BLaER1 (cell line): ENCODE results near the gene COL27A1.
A peak's percentile ranks its signal among the peaks of the same experiment; 100 is the strongest.

Source experiments
- H3K27ac ChIP-seq: shearing (Covaris generic); formaldehyde crosslinking; 2 replicates; pipeline ENCODE4 v1.8.1; 2022
- H3K27me3 ChIP-seq: shearing (Covaris generic); formaldehyde crosslinking; 2 replicates; pipeline ENCODE4 v1.8.1; 2022
- H3K36me3 ChIP-seq: shearing (Covaris generic); formaldehyde crosslinking; 2 replicates; pipeline ENCODE4 v1.8.1; 2022
- H3K4me1 ChIP-seq: shearing (Covaris generic); formaldehyde crosslinking; 2 replicates; pipeline ENCODE4 v1.8.1; 2022
- H3K4me2 ChIP-seq: shearing (Covaris generic); formaldehyde crosslinking; 2 replicates; pipeline ENCODE4 v1.8.1; 2022
- H3K4me3 ChIP-seq: shearing (Covaris generic); formaldehyde crosslinking; 2 replicates; pipeline ENCODE4 v1.8.1; 2022
- H3K9ac ChIP-seq: shearing (Covaris generic); formaldehyde crosslinking; 2 replicates; pipeline ENCODE4 v1.8.1; 2022
- H3K9me3 ChIP-seq: shearing (Covaris generic); formaldehyde crosslinking; 2 replicates; pipeline ENCODE4 v1.8.1; 2022
- H4K20me1 ChIP-seq: shearing (Covaris generic); formaldehyde crosslinking; 2 replicates; pipeline ENCODE4 v1.8.1; 2022
- Cebpa-rat ChIP-seq: shearing (Covaris generic); IDR thresholded peaks from 2 replicates; pipeline ENCODE4 v1.8.1; 2022

COL27A1 gene

DNA sequence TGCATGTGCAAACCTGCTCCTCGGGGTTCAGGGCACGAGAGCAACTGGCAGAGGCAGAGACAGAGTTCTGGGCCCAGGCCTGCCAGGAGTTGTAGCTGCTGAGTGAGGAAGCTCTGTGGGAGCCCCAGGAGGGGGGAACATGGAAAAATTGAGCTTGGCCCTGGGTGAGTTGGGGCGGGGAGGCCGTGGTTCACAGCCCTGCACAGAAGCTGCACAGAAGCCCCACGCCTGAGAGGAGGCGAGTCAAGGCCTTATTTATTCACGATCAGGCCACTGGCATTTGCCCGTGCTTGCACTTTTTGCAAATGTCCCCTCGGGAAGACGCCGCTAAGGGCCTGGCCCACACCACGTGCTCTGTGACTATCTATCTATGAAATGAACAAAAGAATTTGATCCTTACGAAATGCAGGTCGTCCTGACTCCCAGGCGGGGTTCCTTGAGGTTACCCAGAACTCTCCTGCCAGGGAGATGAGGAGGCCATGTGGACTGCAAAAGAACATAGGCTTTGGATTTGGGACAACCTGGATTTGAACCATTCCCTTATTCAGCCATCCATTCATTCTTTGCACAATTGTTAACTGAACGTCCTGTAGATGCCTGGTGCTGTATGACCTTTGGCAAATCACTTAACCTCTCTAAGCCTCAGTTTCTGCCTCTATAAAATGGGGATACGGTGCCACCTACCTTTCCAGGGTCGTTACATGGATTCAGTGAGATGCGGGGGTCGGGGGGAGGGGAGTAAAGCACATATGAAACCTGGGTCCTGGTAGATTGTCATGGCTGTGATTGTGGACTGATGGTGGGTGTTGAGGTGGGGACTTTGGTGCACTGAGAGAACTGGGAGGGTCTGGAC, 17.9 kb downstream of the COL27A1 start:
- H4K20me1 ChIP-seq = peaks cover 20% of the 10 kb centered on the region
- peak overlapping the region; percentile 73 for H3K27ac ChIP-seq
- H3K27me3 ChIP-seq = no peaks in the 10 kb centered on the region
- no peak overlapping the region for H3K4me3 ChIP-seq
- H3K9me3 ChIP-seq = no peaks in the 10 kb centered on the region
- H3K4me1 ChIP-seq = peaks cover 83% of the 10 kb centered on the region
- H3K36me3 ChIP-seq = peaks cover 52% of the 10 kb centered on the region
- H3K4me2 ChIP-seq = peak overlapping the region; percentile 93
- no peak for TF ChIP-seq Cebpa-rat
- peak overlapping the region; percentile 26 for H3K9ac ChIP-seq

DNA sequence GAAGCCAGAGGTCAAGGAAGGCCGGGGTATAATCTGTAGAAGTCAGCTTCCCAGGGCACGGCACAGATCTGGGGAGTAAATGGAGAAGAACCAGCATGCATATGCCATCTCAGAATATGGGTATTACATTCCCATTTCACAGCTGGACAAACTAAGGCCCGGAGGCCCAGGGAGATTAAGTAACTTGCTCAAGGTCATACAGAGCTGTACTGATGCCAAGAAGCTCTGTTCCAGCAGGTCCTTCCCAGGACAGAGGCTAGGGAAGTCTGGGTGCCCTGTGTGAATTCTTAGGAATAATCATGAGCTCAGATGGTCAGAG, 19.2 kb downstream of the COL27A1 start:
- peaks cover 83% of the 10 kb centered on the region for H3K4me1 ChIP-seq
- peak overlapping the region; percentile 83; the same call in 1 of the 2 replicates for H3K27ac ChIP-seq
- peaks cover 39% of the 10 kb centered on the region for H3K36me3 ChIP-seq
- H3K4me2 ChIP-seq = peak overlapping the region; percentile 93
- H3K9me3 ChIP-seq = no peaks in the 10 kb centered on the region
- no peak for TF ChIP-seq Cebpa-rat
- H4K20me1 ChIP-seq = peaks cover 9% of the 10 kb centered on the region; the same call in 1 of the 2 replicates
- H3K4me3 ChIP-seq = no peak overlapping the region
- no peaks in the 10 kb centered on the region for H3K27me3 ChIP-seq
- no peak overlapping the region for H3K9ac ChIP-seq

DNA sequence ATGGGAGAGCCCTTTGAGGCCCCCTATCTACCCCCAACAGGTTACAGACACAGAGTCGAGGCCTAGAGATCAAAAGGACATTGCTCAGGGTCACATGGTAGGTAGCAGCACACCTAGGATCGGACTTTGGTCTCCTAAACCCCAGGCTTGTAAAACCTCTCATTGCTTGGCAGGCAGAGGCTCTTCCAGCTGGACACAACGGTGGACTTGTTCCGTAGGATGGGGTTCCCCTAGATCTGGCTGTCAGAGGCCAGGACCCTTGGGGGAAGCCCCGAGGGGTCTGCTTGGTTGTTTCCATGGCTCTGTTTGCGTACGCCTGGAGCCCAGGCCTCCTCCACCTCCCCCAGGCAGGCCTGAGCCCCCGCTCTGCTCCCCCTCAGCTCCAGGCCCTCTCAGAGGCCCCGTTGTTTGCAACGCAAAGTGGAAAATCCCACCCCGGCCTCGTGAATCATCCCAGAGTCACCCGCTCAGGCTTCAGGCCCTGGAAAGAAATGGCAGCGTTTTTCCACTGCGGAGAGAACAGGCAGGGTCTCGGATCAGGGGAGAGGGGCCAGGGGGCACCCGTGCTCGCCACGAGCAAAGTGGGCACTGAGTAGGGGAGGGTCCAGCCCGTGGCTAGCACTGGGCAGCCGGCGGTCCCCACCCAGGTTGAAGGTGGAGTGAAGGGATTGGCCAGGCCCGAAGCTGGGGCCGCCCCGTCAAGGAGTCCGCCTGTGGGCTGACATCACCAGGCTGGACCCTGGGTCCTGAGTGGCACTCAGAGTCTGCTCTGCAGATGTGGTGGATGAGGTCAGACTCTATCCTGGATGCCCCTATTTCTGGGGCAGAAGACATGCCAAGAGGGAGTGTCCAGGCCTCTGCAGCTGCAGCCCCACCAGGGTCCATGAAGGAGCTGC, 19.8 kb downstream of the COL27A1 start:
- H3K4me2 ChIP-seq = peak overlapping the region; percentile 93
- peak overlapping the region; percentile 35; the same call in 1 of the 2 replicates for H3K9ac ChIP-seq
- no peak overlapping the region for H3K4me3 ChIP-seq
- H3K27ac ChIP-seq = peak overlapping the region; percentile 83
- no peak for TF ChIP-seq Cebpa-rat
- H3K27me3 ChIP-seq = no peaks in the 10 kb centered on the region
- peaks cover 33% of the 10 kb centered on the region for H3K36me3 ChIP-seq
- no peaks in the 10 kb centered on the region for H3K9me3 ChIP-seq
- peaks cover 88% of the 10 kb centered on the region for H3K4me1 ChIP-seq
- peaks cover 7% of the 10 kb centered on the region; the same call in 1 of the 2 replicates for H4K20me1 ChIP-seq

- Histone ChIP-seq H3K4me1 (peaks cover 100% of the 10 kb centered on the region), H3K9me3 (no peaks in the 10 kb centered on the region), H3K36me3 (peaks cover 24% of the 10 kb centered on the region), H3K4me2 (peak overlapping the region; percentile 93), H3K27me3 (no peaks in the 10 kb centered on the region), H3K4me3 (no peak overlapping the region), H3K27ac (peak overlapping the region; percentile 83), H4K20me1 (peaks cover 18% of the 10 kb centered on the region; the same call in 1 of the 2 replicates), H3K9ac (peak overlapping the region; percentile 61; the same call in 1 of the 2 replicates)
- TF ChIP-seq Cebpa-rat = no peak
These were observed 21.4 kb downstream of the COL27A1 start for GRCh38 chr9:114176624-114177291.

GRCh38 chr9:114177423-114178064, 22.2 kb downstream of the COL27A1 start:
- Histone ChIP-seq H3K4me3 (peak overlapping the region; percentile 54), H4K20me1 (peaks cover 18% of the 10 kb centered on the region; the same call in 1 of the 2 replicates), H3K36me3 (peaks cover 25% of the 10 kb centered on the region), H3K4me2 (peak overlapping the region; percentile 93), H3K9me3 (no peaks in the 10 kb centered on the region), H3K4me1 (peaks cover 92% of the 10 kb centered on the region), H3K27me3 (no peaks in the 10 kb centered on the region), H3K9ac (peak overlapping the region; percentile 61), H3K27ac (peak overlapping the region; percentile 83)
- no peak for TF ChIP-seq Cebpa-rat

DNA sequence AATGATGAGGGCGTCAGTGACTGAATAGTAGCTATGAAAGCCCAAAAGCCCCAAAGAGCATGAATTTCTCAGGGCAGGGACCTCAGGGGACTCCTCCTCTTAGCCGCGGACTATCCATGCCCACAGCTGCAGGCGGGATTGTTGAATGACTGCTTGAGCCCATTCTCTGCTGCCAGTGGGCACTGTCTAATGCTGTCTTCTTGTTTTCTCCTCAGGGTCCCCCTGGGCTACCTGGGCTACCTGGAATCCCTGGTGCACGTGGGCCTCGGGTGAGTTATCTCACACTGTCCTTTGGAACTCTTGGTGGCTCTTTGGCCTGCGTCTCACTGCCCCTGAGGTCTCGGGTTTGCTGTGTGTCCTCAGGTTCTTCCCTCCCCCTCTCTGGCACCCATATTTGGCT, 22.7 kb downstream of the COL27A1 start:
- Histone ChIP-seq H3K9me3 (no peaks in the 10 kb centered on the region), H3K4me1 (peaks cover 87% of the 10 kb centered on the region), H3K36me3 (peaks cover 30% of the 10 kb centered on the region), H3K9ac (peak overlapping the region; percentile 61), H3K4me3 (peak overlapping the region; percentile 54), H3K4me2 (peak overlapping the region; percentile 93), H3K27ac (peak overlapping the region; percentile 83), H3K27me3 (no peaks in the 10 kb centered on the region), H4K20me1 (peaks cover 18% of the 10 kb centered on the region; the same call in 1 of the 2 replicates)
- TF ChIP-seq Cebpa-rat = no peak

DNA sequence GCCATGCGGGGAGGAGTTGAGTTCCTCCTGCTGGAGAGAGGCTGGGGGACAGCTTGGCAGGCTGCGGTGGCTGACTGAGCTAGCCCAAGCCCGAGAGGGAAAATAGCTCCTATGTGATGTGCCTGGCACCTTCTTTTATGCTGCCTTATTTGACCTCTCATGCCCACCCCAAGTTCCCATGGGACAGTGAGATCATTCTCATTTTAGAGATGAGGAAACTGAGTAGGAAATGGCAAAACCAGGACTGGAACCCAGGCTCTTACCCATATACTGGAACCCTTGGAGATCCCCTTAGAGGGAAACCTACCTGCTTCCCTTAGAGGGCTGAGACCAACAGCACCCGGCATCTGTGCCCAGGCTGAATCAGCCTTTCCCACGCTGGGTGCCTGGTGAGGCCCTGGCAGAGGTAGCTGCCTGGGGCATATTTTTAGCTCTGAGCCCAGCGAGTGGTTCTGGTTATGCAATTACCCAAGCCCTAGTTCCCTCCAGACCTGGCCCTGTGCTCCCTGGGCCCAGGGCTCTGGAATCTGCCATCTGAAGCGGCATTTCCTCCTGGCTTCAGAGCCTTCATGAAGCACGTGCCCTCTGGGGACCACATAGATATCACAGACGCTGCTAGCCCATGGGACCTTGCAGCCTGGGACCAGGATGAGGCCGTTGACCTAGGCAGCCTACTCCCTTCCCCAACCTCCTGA, 23.6 kb downstream of the COL27A1 start:
- Histone ChIP-seq H3K4me1 (peaks cover 78% of the 10 kb centered on the region), H3K9me3 (no peaks in the 10 kb centered on the region), H3K9ac (peak overlapping the region; percentile 61; the same call in 1 of the 2 replicates), H3K4me3 (peak overlapping the region; percentile 54), H4K20me1 (peaks cover 18% of the 10 kb centered on the region; the same call in 1 of the 2 replicates), H3K27me3 (no peaks in the 10 kb centered on the region), H3K4me2 (peak overlapping the region; percentile 93), H3K27ac (peak overlapping the region; percentile 83), H3K36me3 (peaks cover 39% of the 10 kb centered on the region)
- peak; percentile 62; the same call in 1 of the 2 replicates for TF ChIP-seq Cebpa-rat

- H3K4me3 ChIP-seq = no peak overlapping the region; the same call in 1 of the 2 replicates
- H3K36me3 ChIP-seq = peaks cover 44% of the 10 kb centered on the region
These were observed 24.2 kb downstream of the COL27A1 start for GRCh38 chr9:114179516-114179915.

More at GRCh38 chr9:114179516-114179915, 24.2 kb downstream of the COL27A1 start:
- H3K27me3 ChIP-seq = no peaks in the 10 kb centered on the region
- TF ChIP-seq Cebpa-rat = no peak
- H4K20me1 ChIP-seq = peaks cover 18% of the 10 kb centered on the region; the same call in 1 of the 2 replicates
- H3K9ac ChIP-seq = peak overlapping the region; percentile 61; the same call in 1 of the 2 replicates
- peaks cover 72% of the 10 kb centered on the region for H3K4me1 ChIP-seq
- H3K27ac ChIP-seq = peak overlapping the region; percentile 83
- peak overlapping the region; percentile 93 for H3K4me2 ChIP-seq
- no peaks in the 10 kb centered on the region for H3K9me3 ChIP-seq
